Adrenal gland (tissue), 12 donors: ENCODE data around the gene EXOC5. TPM values are rescaled to one million over a fixed set of nuclear protein-coding genes. Genes with fewer than 3 reads are reported as not detected.
"Not testable (repeated sequence)": the region's sequence is repeated elsewhere in the genome, so short reads cannot be mapped to it uniquely, and the experiment has no call there.

Experiments
- DNase-seq, 7 donors: peaks; one replicate each; pipeline ENCODE4 v3.0.0-alpha.2; 2019 to 2020
- H3K27ac ChIP-seq, 5 donors: fragments of 200-600 bp; sonication (generic) in 4 of 5; 1 replicate in 3 of 5; 2 replicates in 2 of 5; pipeline versions ENCODE4 v1.5.1 to v1.8.0; 2016 to 2020; ENCODE audit warnings: mild to moderate bottlenecking in 1 of 5
- H3K27me3 ChIP-seq: fragments of 200-600 bp; 2 replicates; pipeline ENCODE4 v1.8.0; 2021
- H3K36me3 ChIP-seq, 2 donors: fragments of 200-600 bp; replicated peaks in 1 of 2; 1 replicate in 1 of 2; 2 replicates in 1 of 2; pipeline versions ENCODE4 v1.5.1 to v1.8.0; 2018 to 2022
- H3K4me1 ChIP-seq, 2 donors: fragments of 200-600 bp; replicated peaks in 1 of 2; 1 replicate in 1 of 2; 2 replicates in 1 of 2; pipeline versions ENCODE4 v1.5.1 to v1.8.0; 2018 to 2021
- H3K4me3 ChIP-seq, 4 donors: fragments of 200-600 bp; sonication (generic) in 3 of 4; one replicate each; pipeline ENCODE4 v1.5.1; 2016 to 2018
- H3K9me3 ChIP-seq, 3 donors: fragments of 200-600 bp; sonication (generic) in 1 of 3; replicated peaks in 1 of 3; 1 replicate in 2 of 3; 2 replicates in 1 of 3; pipeline versions ENCODE4 v1.5.1 to v1.8.0; 2016 to 2021
- POLR2A ChIP-seq, 2 donors: fragments of 450-650 bp; IDR thresholded peaks; one replicate each; pipeline ENCODE4 v1.6.1; 2017; ENCODE audit warnings: antibody characterized with exemption in 2 of 2, mild to moderate bottlenecking in 2 of 2, moderate library complexity in 1 of 2
- WGBS, 4 donors: extraction: QIAGEN DNeasy Blood & Tissue Kit in 2 of 4; methylation state at CpG; one replicate each; pipeline versions ENCODE4 v1.1.5 to v1.1.7; 2013 to 2017; 5-methylcytosine and 5-hydroxymethylcytosine counted together
- intact Hi-C, 2 donors: fragments of 100-400 bp; cut with DNase I; formaldehyde crosslinking; loops; one replicate each; pipeline versions ENCODE4 v1.14.1 to v1.15.0; 2022 to 2023
- polyA plus RNA-seq, 3 donors: library from polyadenylated mRNA; stranded (reverse); fragments of 200-250 nt in 2 of 3; fragments of 350-450 nt in 1 of 3; fragmentation: Illumina TruSeq in 1 of 3; extraction: RNeasy Lipid Tissue Mini Kit (QIAGEN cat#74804) in 1 of 3; gene quantifications; one replicate each; pipeline ENCODE4 v1.2.3, GENCODE V29; 2013 to 2014
- total RNA-seq, 9 donors: library from RNA; depleted of rRNA in 4 of 9; stranded (reverse); fragments of >200 nt in 4 of 9; fragments of 120-200 nt in 1 of 9; fragmentation: NEBNext Ultra II Directional in 1 of 9; extraction: Animal tissue kit (Norgen Biotek cat#: 25700) in 1 of 9; gene quantifications; one replicate each; pipeline versions ENCODE4 v1.1.0 to v1.2.4, GENCODE V29; 2013 to 2023
- TF ChIP-seq, protein P1 (sequence below), 6 experiments: fragments of 450-650 bp in 4 of 6; fragments of 200-600 bp in 2 of 6; sonication (generic) in 1 of 6; IDR thresholded peaks; 1 replicate in 5 of 6; 2 replicates in 1 of 6; pipeline versions ENCODE4 v1.5.1 to v1.8.0; 2016 to 2021; ENCODE audit warnings: antibody characterized with exemption in 6 of 6, mild to moderate bottlenecking in 2 of 6, moderate library complexity in 1 of 6
- donor health status: healthy with polysubstance abuse.
- donor health status: Bipolar disorder and iron deficiency.
- donor health status: DM: yes; HTN: yes; CAD: no.
- donor health status: DM: no; HTN: no; CAD: no.
- donor health status: DM: no; HTN: no; CAD: no.
- donor health status: DM: yes; HTN: yes; CAD: no.

EXOC5 gene
- total and polyA plus RNA-seq, 12 donors: 6.4 to 63.8 (median 48.0) TPM

DNA sequence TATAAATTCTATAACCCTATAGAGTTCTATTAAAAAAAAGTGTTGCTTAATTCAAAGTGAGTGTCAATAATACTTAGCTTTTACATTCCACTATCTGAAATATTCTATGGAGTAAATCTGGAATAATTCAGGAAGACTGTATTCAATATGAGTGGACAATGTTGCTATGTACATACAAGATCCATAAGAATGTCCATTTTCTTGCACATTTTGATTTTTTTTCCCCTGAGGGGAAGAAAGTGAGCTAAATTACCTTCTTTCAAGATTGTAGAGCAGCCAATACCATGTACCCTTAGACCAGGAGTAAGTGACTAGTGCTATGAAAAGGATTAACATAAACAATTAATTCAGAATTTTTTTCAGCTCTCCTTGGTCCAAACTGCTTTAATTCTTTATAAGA lies 25.4 kb downstream of the EXOC5 start:
- intact Hi-C loops: no loop called here
- no peak for TF ChIP-seq POLR2A (IDR thresholded peaks at IDR 0.05)
- TF ChIP-seq, protein P1, sequence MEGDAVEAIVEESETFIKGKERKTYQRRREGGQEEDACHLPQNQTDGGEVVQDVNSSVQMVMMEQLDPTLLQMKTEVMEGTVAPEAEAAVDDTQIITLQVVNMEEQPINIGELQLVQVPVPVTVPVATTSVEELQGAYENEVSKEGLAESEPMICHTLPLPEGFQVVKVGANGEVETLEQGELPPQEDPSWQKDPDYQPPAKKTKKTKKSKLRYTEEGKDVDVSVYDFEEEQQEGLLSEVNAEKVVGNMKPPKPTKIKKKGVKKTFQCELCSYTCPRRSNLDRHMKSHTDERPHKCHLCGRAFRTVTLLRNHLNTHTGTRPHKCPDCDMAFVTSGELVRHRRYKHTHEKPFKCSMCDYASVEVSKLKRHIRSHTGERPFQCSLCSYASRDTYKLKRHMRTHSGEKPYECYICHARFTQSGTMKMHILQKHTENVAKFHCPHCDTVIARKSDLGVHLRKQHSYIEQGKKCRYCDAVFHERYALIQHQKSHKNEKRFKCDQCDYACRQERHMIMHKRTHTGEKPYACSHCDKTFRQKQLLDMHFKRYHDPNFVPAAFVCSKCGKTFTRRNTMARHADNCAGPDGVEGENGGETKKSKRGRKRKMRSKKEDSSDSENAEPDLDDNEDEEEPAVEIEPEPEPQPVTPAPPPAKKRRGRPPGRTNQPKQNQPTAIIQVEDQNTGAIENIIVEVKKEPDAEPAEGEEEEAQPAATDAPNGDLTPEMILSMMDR (IDR thresholded peaks at IDR 0.05): no peak
- no peaks in the 10 kb centered on the region for H3K9me3 ChIP-seq
- no peak overlapping the region for H3K27ac ChIP-seq
- H3K4me1 ChIP-seq: no peaks in the 10 kb centered on the region
- H3K36me3 ChIP-seq: peaks cover 0 to 5% of the 10 kb centered on the region in 2 donors
- DNase-seq: no peak
- H3K27me3 ChIP-seq: no peaks in the 10 kb centered on the region
- no peak overlapping the region for H3K4me3 ChIP-seq

DNA sequence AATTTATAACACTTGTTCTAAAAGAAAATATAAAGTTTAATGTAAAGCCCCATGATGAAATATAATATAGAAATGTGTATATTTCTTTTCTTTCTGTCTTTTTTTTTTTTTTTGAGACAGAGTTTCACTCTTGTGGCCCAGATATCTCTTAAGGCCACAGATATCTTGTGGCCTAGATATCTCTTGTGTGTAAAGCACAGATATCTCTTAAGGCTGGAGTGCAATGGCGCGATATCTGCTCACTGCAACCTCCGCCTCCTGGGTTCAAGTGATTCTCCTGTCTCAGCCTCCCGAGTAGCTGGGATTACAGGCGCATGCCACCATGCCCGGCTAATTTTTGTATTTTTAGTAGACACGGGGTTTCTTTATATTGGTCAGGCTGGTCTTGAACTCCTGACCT lies 28.6 kb downstream of the EXOC5 start:
- DNase-seq, H3K36me3 ChIP-seq, H3K4me1 ChIP-seq, H3K4me3 ChIP-seq, H3K9me3 ChIP-seq, intact Hi-C loops, H3K27me3 ChIP-seq, H3K27ac ChIP-seq: not testable (repeated sequence)
- WGBS, 4 donors: 92 to 98% (median 97%) methylated on average over 7 of the region's 7 CpGs

- no peaks in the 10 kb centered on the region for H3K9me3 ChIP-seq
- no peak overlapping the region for H3K27ac ChIP-seq
- WGBS, 4 donors: 80 to 90% (median 86%) methylated on average over 1 of the region's 1 CpG
- TF ChIP-seq, protein P1 (IDR thresholded peaks at IDR 0.05): no peak
- no peak for TF ChIP-seq POLR2A (IDR thresholded peaks at IDR 0.05)
- no peak for DNase-seq
- intact Hi-C loops: no loop called here
- H3K4me1 ChIP-seq: no peaks in the 10 kb centered on the region
- no peak overlapping the region for H3K4me3 ChIP-seq
- H3K27me3 ChIP-seq: no peaks in the 10 kb centered on the region
- H3K36me3 ChIP-seq: peaks cover 0 to 18% of the 10 kb centered on the region in 2 donors
Observed at GRCh38 chr14:57232006-57232405, 36.7 kb downstream of the EXOC5 start.

- H3K9me3 ChIP-seq, intact Hi-C loops, DNase-seq, H3K4me1 ChIP-seq, H3K27me3 ChIP-seq, H3K27ac ChIP-seq, H3K4me3 ChIP-seq: not testable (repeated sequence)
- peaks cover 0 to 18% of the 10 kb centered on the region in 2 donors for H3K36me3 ChIP-seq
- 93 to 100% (median 96%) methylated on average over 2 of the region's 2 CpGs for WGBS, 4 donors
Observed at GRCh38 chr14:57228320-57228719, 40.4 kb downstream of the EXOC5 start.

- Histone ChIP-seq H3K4me1 (no peaks in the 10 kb centered on the region), H3K27ac (no peak overlapping the region), H3K36me3 (peaks cover 0 to 16% of the 10 kb centered on the region in 2 donors), H3K27me3 (no peaks in the 10 kb centered on the region), H3K9me3 (no peaks in the 10 kb centered on the region), H3K4me3 (no peak overlapping the region)
- DNase-seq: no peak
- TF ChIP-seq, protein P1 (IDR thresholded peaks at IDR 0.05): no peak
- no peak for TF ChIP-seq POLR2A (IDR thresholded peaks at IDR 0.05)
- 78 to 91% (median 87%) methylated on average over 2 of the region's 2 CpGs for WGBS, 4 donors
- intact Hi-C loops: no loop called here
Observed at GRCh38 chr14:57227083-57227482, 41.6 kb downstream of the EXOC5 start.
